ENCODE data around the gene ISL1.

ISL1 gene

DNA sequence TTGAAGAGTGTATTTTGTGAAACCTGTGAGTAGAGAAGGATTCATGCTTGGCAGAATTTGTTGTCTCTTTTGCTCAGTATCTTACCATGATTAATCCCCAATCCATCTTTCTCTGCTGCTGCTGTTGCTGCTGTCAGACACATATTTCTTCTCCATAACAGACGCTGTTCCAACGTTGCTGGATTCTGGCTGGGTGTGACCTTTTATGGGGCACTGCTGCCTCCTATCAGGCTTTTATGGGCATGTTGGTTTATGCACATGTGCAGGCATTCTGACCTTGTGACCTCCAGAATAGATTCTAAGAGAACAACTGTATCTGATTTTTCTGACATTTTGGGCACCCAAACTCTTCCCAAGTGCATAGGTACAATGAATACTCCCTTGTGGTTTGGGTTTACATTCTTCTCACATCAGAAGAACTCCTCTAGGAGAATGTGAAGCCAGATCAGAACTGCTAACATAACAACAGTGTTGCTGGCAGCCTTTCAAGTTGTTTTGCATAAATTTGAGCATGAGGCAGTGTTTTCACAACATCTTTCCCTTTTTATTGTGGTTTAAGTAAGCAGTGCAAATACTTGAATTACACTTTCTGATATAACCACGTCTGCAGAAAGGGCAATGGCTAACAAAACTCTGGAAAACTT, 9.2 kb upstream of the ISL1 start:
- TF ChIP-seq CTCF (IDR thresholded peaks at IDR 0.05; ENCODE audit: borderline replicate concordance, insufficient read depth, low read depth, low read length) = no peak
- no peak overlapping the region for H3K4me3 ChIP-seq (ENCODE audit: low read depth, low read length)

DNA sequence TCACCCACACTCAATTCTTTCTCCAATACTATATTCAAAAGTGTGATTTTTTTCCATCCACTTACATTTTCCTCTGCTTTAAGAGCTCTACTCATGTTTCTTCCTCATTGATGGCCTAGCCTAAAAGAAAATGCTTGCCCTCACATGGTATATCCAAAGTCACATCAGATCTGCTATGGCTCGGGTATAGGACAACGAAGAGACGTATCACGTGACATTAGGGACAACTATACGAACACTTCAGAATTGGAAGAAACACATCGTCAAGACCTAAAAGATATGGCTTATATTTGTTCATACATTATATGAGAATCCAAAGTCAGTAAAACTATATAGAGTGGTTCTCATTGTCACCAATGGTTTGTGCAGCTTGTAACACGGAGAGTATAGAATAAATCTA, 8.2 kb upstream of the ISL1 start:
- no peak overlapping the region for H3K4me3 ChIP-seq (ENCODE audit: low read depth, low read length)
- TF ChIP-seq CTCF (IDR thresholded peaks at IDR 0.05; ENCODE audit: borderline replicate concordance, insufficient read depth, low read depth, low read length) = no peak

DNA sequence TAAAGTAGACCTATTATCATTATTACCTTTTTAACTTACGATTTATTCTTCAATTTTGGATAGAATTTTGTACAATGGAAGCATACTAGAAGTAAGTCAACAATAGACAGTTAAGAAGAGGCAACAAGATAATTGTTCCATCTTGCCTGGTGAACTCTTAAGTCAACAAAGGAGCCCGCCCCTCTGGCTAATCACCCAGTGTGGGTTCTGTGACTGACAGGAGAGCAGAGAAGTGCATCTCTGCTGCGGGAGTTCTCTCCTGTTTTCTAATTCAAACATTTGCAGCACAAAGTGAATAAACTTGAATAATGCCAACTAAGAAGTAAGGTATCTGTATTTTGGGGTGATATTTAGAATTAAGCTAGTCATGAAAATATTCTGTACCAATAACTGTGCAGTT, 6.7 kb upstream of the ISL1 start:
- TF ChIP-seq CTCF (IDR thresholded peaks at IDR 0.05; ENCODE audit: borderline replicate concordance, insufficient read depth, low read depth, low read length) = no peak
- H3K4me3 ChIP-seq (ENCODE audit: low read depth, low read length) = no peak overlapping the region

- no peak for TF ChIP-seq CTCF (IDR thresholded peaks at IDR 0.05; ENCODE audit: borderline replicate concordance, insufficient read depth, low read depth, low read length)
- H3K4me3 ChIP-seq (ENCODE audit: low read depth, low read length) = no peak overlapping the region
Observed at GRCh38 chr5:51377151-51378060, 5.8 kb upstream of the ISL1 start.

GRCh38 chr5:51378061-51378409, 5.2 kb upstream of the ISL1 start:
- TF ChIP-seq CTCF (IDR thresholded peaks at IDR 0.05; ENCODE audit: borderline replicate concordance, insufficient read depth, low read depth, low read length) = no peak
- no peak overlapping the region for H3K4me3 ChIP-seq (ENCODE audit: low read depth, low read length)

DNA sequence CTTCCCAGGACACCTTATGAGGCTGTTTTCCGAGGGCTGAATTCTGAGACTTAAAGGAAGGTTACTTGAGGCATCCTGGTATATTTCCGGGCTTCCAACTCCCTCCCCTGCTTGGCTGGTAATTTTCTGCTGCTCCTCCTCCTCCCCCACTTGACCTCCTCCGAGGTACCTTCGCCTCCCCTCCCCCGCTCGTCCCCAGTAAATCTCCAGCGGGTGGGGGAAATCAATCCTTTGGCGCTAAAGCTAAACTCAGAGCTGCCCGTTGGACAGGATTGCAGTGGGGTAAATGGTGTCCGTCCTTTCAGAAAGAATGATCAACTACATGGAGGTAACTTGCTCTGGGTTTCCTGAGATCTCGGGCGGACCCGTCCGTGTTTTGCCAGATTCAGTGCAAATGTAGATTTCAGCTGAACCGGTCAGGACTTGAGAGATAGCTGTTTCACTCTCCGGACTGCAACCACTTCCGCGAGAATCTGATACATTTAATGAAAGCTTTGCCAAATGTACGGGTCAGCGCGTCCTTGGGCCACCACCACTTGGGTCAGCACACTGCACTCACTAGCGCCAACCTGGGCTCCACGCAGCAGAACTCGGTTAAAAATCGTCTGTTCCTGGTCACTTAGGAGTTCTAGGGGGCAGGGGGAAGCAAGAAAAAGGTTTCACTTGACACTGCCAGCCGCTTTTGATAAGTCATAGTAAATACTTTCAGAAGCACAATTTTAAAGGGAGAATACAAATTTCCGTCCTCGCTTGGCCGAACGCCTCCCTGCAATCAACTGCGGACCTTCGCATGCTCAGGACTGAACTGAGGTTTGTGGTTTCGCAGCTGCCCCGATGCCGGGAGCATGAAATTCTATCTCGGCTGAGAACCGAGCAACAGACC, 4.6 kb upstream of the ISL1 start:
- no peak overlapping the region for H3K4me3 ChIP-seq (ENCODE audit: low read depth, low read length)
- TF ChIP-seq CTCF (IDR thresholded peaks at IDR 0.05; ENCODE audit: borderline replicate concordance, insufficient read depth, low read depth, low read length) = no peak
